Keratinocyte (primary cell): ENCODE data around the gene BUD23. TPM values are rescaled to one million over a fixed set of nuclear protein-coding genes. Genes with fewer than 3 reads are reported as not detected.

Source experiments
- DNase-seq: peaks from one replicate; pipeline ENCODE4 v3.0.0-alpha.2; 2011; ENCODE audit warnings: low read depth, missing footprints, low spot score
- FAIRE-seq: peaks from 2 replicates; lab custom pipeline; 2011; peaks lifted over from hg19 to GRCh38; lab: Jason Lieb, UNC
- H2AFZ ChIP-seq: 2 replicates; pipeline ENCODE4 v1.6.0; 2012; ENCODE audit warnings: low read length, control low read depth, inconsistent platforms; ENCODE audit not compliant: control insufficient read depth
- H3K27ac ChIP-seq: 2 replicates; pipeline ENCODE4 v1.5.1; 2011; ENCODE audit warnings: low read length; ENCODE audit not compliant: control insufficient read depth, insufficient read depth
- H3K27me3 ChIP-seq: 3 replicates; pipeline ENCODE4 v1.6.0; 2011; ENCODE audit warnings: low read length; ENCODE audit not compliant: control insufficient read depth, insufficient read depth; ENCODE audit errors: extremely low read depth
- H3K36me3 ChIP-seq, 2 experiments: 2 replicates in 1 of 2; 3 replicates in 1 of 2; pipeline ENCODE4 v1.5.1; 2011; ENCODE audit warnings: low read length in 2 of 2, mild to moderate bottlenecking in 1 of 2; ENCODE audit not compliant: control insufficient read depth in 2 of 2, insufficient read depth in 2 of 2; ENCODE audit errors: extremely low read depth in 1 of 2
- H3K4me1 ChIP-seq: 3 replicates; pipeline ENCODE4 v1.5.1; 2011; ENCODE audit warnings: low read length; ENCODE audit not compliant: control insufficient read depth, insufficient read depth; ENCODE audit errors: extremely low read depth
- H3K4me2 ChIP-seq: 3 replicates; pipeline ENCODE4 v1.6.0; 2011; ENCODE audit warnings: low read depth, low read length; ENCODE audit not compliant: control insufficient read depth, insufficient read depth; ENCODE audit errors: extremely low read depth
- H3K4me3 ChIP-seq, 3 experiments: fragments of 200-600 bp in 1 of 3; sonication (generic) in 1 of 3; 2 replicates in 2 of 3; 3 replicates in 1 of 3; pipeline ENCODE4 v1.5.1; 2011 to 2016; ENCODE audit warnings: low read length in 3 of 3, mild to moderate bottlenecking in 3 of 3, control low read depth in 2 of 3, inconsistent platforms in 1 of 3, low read depth in 1 of 3, mixed read lengths in 1 of 3, mixed run types in 1 of 3, moderate library complexity in 1 of 3; ENCODE audit not compliant: control insufficient read depth in 2 of 3, insufficient read depth in 2 of 3; ENCODE audit errors: extremely low read depth in 1 of 3
- H3K79me2 ChIP-seq: 2 replicates; pipeline ENCODE4 v1.6.0; 2012; ENCODE audit warnings: low read length; ENCODE audit not compliant: control insufficient read depth, insufficient read depth
- H3K9ac ChIP-seq: 3 replicates; pipeline ENCODE4 v1.6.0; 2011; ENCODE audit warnings: low read length; ENCODE audit not compliant: control insufficient read depth, insufficient read depth; ENCODE audit errors: extremely low read depth
- H3K9me1 ChIP-seq: 3 replicates; pipeline ENCODE4 v1.6.0; 2011; ENCODE audit warnings: low read length; ENCODE audit not compliant: control insufficient read depth, insufficient read depth; ENCODE audit errors: extremely low read depth
- H3K9me3 ChIP-seq: 2 replicates; pipeline ENCODE4 v1.5.1; 2012; ENCODE audit warnings: low read depth, low read length; ENCODE audit not compliant: control insufficient read depth
- H4K20me1 ChIP-seq: 3 replicates; pipeline ENCODE4 v1.6.0; 2011; ENCODE audit warnings: low read length; ENCODE audit not compliant: control insufficient read depth, insufficient read depth; ENCODE audit errors: extremely low read depth
- EZH2 ChIP-seq: IDR thresholded peaks from one replicate; pipeline ENCODE4 v1.6.1; 2012; ENCODE audit warnings: inconsistent platforms, mild to moderate bottlenecking, low read length, moderate library complexity
- dilution Hi-C: fragments of 300-500 bp; cut with MboI; formaldehyde crosslinking; loops from one replicate; pipeline ENCODE4 v1.7.0; 2020; ENCODE audit warnings: low sequenced_read_pairs; ENCODE audit not compliant: extremely low pct_ligation_motif_present
- polyA plus RNA-seq, 5 experiments: library from polyadenylated mRNA; depleted of rRNA in 3 of 5; stranded (reverse) in 3 of 5; stranded (forward) in 1 of 5; unstranded in 1 of 5; fragments of >200 nt; gene quantifications; 1 replicate in 1 of 5; 2 replicates in 3 of 5; 3 replicates in 1 of 5; pipeline versions ENCODE4 v1.2.1 to v1.2.3, GENCODE V29; 2011 to 2012; ENCODE audit warnings: missing spikeins in 2 of 5, low read depth in 1 of 5, low replicate concordance in 1 of 5
- TF ChIP-seq, protein P1 (sequence below), 3 experiments: IDR thresholded peaks in 1 of 3; conservative IDR thresholded peaks in 1 of 3; optimal IDR thresholded peaks in 1 of 3; 2 replicates in 2 of 3; 3 replicates in 1 of 3; pipeline versions ENCODE3 to v1.5.1; 2011; ENCODE audit warnings: low read length in 3 of 3, mild to moderate bottlenecking in 3 of 3, moderate library complexity in 2 of 3, control low read depth in 1 of 3, inconsistent platforms in 1 of 3; ENCODE audit not compliant: insufficient read depth in 2 of 3; ENCODE audit errors: extremely low read depth in 1 of 3

The BUD23 gene
- polyA plus RNA-seq, 1 donor (not counting 4 experiments of a cell fraction or from before 2014, with no cell fraction given), result 72.0 TPM

DNA sequence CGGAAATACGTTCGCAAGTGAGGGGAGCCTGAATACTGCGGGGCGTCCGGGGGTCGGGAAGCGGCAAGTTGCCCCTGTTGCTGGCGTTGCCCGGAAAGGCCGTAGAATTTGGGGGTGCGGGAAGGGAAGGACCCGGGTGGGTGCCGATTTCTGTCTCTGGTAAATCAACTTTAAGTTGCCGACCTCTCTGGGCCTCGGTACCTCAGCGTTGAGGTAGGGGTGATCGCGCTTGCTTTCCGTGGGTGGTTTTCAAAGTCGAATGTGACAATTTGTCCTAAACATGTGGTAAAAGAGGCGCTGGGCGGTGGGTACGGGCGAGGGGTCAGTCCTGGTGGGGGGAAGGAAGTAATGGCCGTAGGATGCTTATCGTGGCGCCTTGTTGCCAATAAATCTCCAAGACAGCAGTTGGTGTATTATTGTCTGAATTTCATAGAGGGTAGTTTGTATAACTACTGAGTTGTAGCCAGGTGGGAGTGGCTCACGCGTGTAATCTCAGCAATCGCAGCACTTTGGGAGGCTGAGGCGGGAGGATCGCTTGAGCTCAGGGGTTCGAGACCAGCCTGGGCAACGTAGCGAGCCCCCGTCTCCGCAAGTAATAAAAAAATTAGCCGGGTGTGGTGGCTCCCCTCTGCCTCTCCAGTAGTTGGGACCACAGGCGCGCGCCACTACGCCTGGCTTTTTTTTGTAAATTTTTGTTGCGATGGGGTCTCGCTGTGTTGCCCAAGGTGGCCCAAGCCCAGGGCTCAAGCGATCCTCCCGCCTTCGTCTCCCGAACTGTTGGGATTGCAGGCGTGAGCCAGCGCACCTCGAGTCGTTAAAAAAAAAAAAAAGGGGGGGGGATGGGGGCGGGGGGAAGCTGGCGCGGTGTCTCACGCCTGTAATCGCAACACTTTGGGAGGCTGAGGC is 644 bp downstream of the BUD23 start:
- Histone ChIP-seq H3K9ac (peak overlapping the region; percentile 92), H3K4me2 (peak overlapping the region; percentile 68), H3K4me3 (peak overlapping the region; percentile 71 to 89 (median 80)), H3K9me1 (peaks cover 4% of the 10 kb centered on the region), H2AFZ (peak overlapping the region; percentile 61), H3K79me2 (peaks cover 74% of the 10 kb centered on the region), H3K4me1 (peaks cover 17% of the 10 kb centered on the region), H3K27ac (peak overlapping the region; percentile 76), H3K9me3 (no peaks in the 10 kb centered on the region), H4K20me1 (no peaks in the 10 kb centered on the region), H3K27me3 (no peaks in the 10 kb centered on the region), H3K36me3 (peaks cover 6 to 16% of the 10 kb centered on the region in 2 experiments)
- DNase-seq (no peak), FAIRE-seq (no peak)
- dilution Hi-C loops, result no loop called here
- no peak for TF ChIP-seq EZH2
- TF ChIP-seq, protein P1, sequence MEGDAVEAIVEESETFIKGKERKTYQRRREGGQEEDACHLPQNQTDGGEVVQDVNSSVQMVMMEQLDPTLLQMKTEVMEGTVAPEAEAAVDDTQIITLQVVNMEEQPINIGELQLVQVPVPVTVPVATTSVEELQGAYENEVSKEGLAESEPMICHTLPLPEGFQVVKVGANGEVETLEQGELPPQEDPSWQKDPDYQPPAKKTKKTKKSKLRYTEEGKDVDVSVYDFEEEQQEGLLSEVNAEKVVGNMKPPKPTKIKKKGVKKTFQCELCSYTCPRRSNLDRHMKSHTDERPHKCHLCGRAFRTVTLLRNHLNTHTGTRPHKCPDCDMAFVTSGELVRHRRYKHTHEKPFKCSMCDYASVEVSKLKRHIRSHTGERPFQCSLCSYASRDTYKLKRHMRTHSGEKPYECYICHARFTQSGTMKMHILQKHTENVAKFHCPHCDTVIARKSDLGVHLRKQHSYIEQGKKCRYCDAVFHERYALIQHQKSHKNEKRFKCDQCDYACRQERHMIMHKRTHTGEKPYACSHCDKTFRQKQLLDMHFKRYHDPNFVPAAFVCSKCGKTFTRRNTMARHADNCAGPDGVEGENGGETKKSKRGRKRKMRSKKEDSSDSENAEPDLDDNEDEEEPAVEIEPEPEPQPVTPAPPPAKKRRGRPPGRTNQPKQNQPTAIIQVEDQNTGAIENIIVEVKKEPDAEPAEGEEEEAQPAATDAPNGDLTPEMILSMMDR (optimal IDR thresholded peaks at IDR 0.05 in 1 of 3, IDR thresholded peaks at IDR 0.05 in 1 of 3, conservative IDR thresholded peaks at IDR 0.05 in 1 of 3; ENCODE audit: extremely low read depth in 1 of 3, insufficient read depth in 2 of 3, low read length in 3 of 3), result no peak

DNA sequence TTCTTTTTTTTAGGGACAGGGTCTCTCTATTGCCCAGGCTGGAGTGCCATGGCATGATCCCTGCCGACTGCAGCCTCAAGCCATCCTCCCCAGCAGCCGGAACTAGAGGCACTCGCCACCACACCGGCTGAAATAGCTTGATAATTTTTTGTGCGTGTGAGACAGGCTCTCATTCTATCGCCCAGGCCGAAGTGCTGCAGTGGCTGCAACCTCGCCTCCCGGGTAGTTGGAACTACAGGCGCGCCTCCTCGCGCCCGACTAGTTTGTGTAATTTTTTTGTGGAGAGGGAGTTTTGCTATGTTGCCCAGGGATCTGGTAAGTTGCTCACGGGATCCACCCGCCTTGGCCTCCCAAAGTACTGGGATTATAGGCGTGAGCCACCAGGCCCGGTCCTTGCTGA is 1.9 kb downstream of the BUD23 start:
- Histone ChIP-seq H3K27ac (no peak overlapping the region), H3K36me3 (peaks cover 11 to 15% of the 10 kb centered on the region in 2 experiments), H2AFZ (no peak overlapping the region), H3K9ac (no peak overlapping the region), H4K20me1 (no peaks in the 10 kb centered on the region), H3K4me2 (no peak overlapping the region), H3K9me1 (no peaks in the 10 kb centered on the region), H3K4me1 (peaks cover 17% of the 10 kb centered on the region), H3K27me3 (no peaks in the 10 kb centered on the region), H3K79me2 (peaks cover 64% of the 10 kb centered on the region), H3K9me3 (no peaks in the 10 kb centered on the region), H3K4me3 (no peak overlapping the region)
- TF ChIP-seq EZH2, result no peak
- TF ChIP-seq, protein P1 (optimal IDR thresholded peaks at IDR 0.05 in 1 of 3, IDR thresholded peaks at IDR 0.05 in 1 of 3, conservative IDR thresholded peaks at IDR 0.05 in 1 of 3; ENCODE audit: extremely low read depth in 1 of 3, insufficient read depth in 2 of 3, low read length in 3 of 3), result no peak
- FAIRE-seq (no peak), DNase-seq (no peak)
- dilution Hi-C loops, result no loop called here
